Neuron (in vitro differentiated cells): ENCODE data around the gene FBXO39.
"Not testable (repeated sequence)": the region's sequence is repeated elsewhere in the genome, so short reads cannot be mapped to it uniquely, and the experiment has no call there.

Experiments used
- H2AFZ ChIP-seq: one replicate; pipeline ENCODE4 v1.6.1; 2013; ENCODE audit warnings: low read depth, mild to moderate bottlenecking, inconsistent platforms, low read length, moderate library complexity
- H3K27me3 ChIP-seq: one replicate; pipeline ENCODE4 v1.6.1; 2013; ENCODE audit warnings: low read length; ENCODE audit not compliant: insufficient read depth
- H3K36me3 ChIP-seq: one replicate; pipeline ENCODE4 v1.6.1; 2013; ENCODE audit warnings: low read length; ENCODE audit not compliant: insufficient read depth
- H3K4me1 ChIP-seq: one replicate; pipeline ENCODE4 v1.6.1; 2013; ENCODE audit warnings: low read length; ENCODE audit not compliant: insufficient read depth
- H3K4me3 ChIP-seq: 2 replicates; pipeline ENCODE4 v1.5.1; 2013; ENCODE audit warnings: mild to moderate bottlenecking, low read length, moderate library complexity
- H3K9me3 ChIP-seq: one replicate; pipeline ENCODE4 v1.6.1; 2013; ENCODE audit warnings: low read length

The FBXO39 gene

DNA sequence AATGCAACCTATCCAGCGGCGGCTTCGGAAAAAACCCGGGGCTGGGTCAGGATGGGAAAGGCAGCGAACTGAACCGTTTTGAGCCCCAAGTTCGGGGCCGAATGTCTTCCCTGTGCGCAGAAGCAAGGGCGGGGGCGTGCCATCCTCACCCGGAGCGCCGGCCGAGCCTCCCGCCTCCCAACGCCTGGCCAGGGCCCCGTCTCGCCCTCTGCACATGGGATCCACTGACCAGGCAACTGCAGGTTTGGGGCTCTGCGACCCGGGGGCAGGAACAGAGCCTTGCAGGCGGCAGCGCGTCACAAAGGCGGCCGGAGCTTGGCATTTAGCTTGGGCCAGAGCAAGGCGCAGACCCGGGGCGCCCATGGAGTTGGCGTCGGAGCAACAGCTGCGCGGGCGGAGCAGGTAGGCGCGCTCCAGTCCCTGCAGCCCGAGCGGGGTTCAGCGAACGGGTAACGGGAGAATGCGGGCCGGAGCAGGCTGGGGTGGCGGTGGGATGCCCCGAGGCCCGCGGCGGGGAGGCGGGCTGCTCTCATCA lies at the start of gene FBXO39:
FBXO39 (plus strand) TSS at position 345 of the 535 bp plus-strand sequence. CDS start 3,654 bp downstream, outside the sequence.
- Histone ChIP-seq H3K9me3 (peaks cover 6% of the 10 kb centered on the region), H3K36me3 (no peaks in the 10 kb centered on the region), H2AFZ (no peak within 1 kb of the TSS), H3K27me3 (peaks cover 22% of the 10 kb centered on the region), H3K4me3 (no peak within 1 kb of the TSS), H3K4me1 (no peaks in the 10 kb centered on the region)

DNA sequence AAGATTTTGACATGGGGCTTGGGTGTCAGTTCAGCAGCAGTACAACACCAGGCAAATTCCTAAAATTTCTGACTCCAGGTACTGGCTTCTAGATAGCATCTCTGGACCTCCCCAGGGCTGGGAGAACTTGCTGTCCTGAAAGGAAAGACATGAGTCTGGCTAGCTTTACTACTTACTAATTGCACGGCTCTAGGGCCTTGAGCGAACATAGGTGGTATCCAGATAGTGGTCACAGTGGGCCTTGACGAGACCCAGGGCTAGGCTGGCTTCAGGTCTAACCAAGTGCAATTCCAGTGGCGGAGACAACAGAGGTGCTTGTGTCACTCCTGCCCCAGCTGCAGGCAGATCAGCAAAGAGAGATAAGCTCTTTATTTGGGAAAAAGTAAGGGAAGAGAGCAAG lies 46.5 kb upstream of the FBXO39 start:
- no peak overlapping the region for H3K4me3 ChIP-seq
- H3K4me1 ChIP-seq, result no peaks in the 10 kb centered on the region
- H2AFZ ChIP-seq, result no peak overlapping the region
- no peaks in the 10 kb centered on the region for H3K9me3 ChIP-seq
- peaks cover 5% of the 10 kb centered on the region for H3K27me3 ChIP-seq
- no peaks in the 10 kb centered on the region for H3K36me3 ChIP-seq

DNA sequence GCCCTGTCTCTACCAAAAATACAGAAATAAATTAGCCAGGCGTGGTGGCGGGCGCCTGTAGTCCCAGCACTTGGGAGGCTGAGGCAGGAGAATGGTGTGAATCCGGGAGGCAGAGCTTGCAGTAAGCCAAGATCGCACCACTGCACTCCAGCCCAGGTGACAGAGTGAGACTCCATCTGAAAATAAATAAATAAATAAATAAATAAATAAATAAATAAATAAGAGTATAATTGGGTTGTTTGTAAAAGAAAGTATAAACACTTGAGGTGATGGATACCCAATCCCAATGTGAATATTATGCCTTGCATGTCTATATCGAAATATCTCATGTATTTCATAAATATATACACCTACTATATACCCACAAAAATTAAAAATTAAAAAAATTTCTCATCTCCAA lies 29.4 kb upstream of the FBXO39 start:
- not testable (repeated sequence) for H3K36me3 ChIP-seq, H2AFZ ChIP-seq, H3K4me1 ChIP-seq, H3K27me3 ChIP-seq, H3K4me3 ChIP-seq, H3K9me3 ChIP-seq

DNA sequence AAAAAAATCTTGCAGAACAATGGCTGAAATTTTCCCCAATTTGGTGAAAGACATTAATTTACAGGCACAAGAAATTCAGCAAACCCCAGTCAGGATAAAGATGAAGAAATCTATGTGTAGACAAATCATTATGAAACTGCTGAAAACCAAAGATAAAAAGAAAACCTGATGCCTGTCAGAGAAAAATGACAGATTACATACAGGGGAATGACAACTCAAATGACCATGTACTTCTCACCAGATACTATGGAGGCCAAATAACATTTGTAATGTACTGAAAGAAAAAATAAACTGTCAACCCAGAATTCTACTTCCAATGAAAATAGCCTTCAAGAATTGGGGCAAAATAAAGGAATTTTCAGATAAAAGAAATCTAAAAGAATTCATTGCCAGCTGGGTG lies 27.4 kb upstream of the FBXO39 start:
- Histone ChIP-seq H2AFZ (no peak overlapping the region), H3K36me3 (no peaks in the 10 kb centered on the region), H3K4me3 (no peak overlapping the region), H3K27me3 (no peaks in the 10 kb centered on the region), H3K4me1 (peaks cover 14% of the 10 kb centered on the region), H3K9me3 (no peaks in the 10 kb centered on the region)

DNA sequence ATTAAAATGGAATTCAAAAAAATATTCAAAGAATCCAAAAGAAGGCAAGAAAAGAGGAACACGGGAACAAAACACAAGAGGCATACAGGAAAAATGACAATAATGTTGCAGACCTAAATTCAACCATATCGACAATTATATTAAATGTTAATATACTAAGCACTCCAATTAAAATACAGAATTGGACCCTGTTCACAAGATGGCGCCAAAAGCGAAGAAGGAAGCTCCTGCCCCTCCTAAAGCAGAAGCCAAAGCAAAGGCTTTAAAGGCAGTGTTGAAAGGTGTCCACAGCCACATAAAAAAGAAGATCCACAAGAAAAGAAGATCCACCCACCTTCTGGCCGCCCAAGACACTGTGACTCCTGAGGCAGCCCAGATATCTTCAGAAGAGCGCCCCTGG lies 26.5 kb upstream of the FBXO39 start:
- Histone ChIP-seq H3K9me3 (no peaks in the 10 kb centered on the region), H3K36me3 (no peaks in the 10 kb centered on the region), H3K27me3 (no peaks in the 10 kb centered on the region), H2AFZ (no peak overlapping the region), H3K4me3 (no peak overlapping the region), H3K4me1 (peaks cover 17% of the 10 kb centered on the region)

DNA sequence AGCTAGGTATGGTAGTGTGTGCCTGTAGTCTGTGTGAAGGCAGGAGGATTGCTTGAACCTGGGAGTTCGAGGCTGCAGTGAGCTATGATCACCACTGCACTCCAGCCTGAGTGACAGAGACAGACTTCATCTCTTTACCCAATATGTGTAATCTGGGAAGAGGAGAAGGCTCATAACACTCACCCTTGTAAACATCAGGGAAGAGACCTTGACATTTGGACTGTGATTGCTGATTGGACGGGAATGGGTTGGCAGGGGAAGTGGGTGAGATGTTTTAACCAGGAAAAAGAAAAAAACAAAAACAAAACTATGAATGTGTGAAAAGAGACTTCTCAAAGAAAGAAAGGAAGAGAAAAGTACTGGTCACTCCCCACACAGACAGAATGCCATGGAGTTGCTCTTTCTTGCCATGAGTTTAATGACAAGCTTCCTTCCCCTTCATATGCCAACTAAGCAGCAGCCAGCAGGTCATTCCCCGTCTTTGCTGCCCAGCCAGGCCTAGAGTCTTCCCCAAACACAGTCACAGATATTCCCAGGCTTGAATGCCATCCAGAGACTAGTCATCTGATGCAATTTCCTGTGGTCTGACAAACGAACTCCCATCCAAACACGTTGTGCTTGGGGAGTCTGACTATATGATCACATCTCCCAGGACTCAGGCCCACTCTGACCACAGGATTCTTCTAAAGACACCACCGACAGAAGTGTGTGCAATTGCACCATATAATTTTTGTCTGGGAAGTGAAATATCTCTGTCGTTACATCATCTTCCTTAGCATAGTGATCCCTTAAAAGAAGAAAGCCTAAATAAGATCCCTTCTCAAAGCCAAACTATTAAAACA lies 23.7 kb upstream of the FBXO39 start:
- H3K4me3 ChIP-seq, result peak overlapping the region; percentile 33
- peak overlapping the region; percentile 82 for H2AFZ ChIP-seq
- no peaks in the 10 kb centered on the region for H3K27me3 ChIP-seq
- no peaks in the 10 kb centered on the region for H3K36me3 ChIP-seq
- peaks cover 17% of the 10 kb centered on the region for H3K4me1 ChIP-seq
- H3K9me3 ChIP-seq, result no peaks in the 10 kb centered on the region

DNA sequence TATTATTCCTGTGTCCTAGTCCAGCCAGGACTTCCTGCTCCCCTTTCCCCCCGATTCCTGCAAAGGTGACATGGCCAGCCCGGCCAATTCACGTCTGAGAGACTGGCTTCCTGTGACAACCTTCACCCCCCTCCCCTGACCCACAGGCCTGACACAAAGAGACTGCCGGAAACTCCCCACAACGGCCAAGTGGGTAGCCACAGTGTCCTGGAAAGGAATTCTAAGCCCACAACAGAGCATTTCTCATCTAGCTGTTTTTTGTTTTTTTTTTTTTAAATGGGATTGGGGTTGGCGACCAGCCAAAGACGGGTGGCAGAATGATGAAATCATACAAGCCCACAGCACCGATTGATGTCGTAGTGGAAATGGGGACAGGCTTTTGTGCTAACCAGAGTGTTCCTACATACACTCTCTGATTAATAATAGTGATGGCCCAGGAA lies 23.0 kb upstream of the FBXO39 start:
- Histone ChIP-seq H3K36me3 (no peaks in the 10 kb centered on the region), H3K9me3 (no peaks in the 10 kb centered on the region), H2AFZ (peak overlapping the region; percentile 82), H3K4me1 (peaks cover 17% of the 10 kb centered on the region), H3K4me3 (peak overlapping the region; percentile 33), H3K27me3 (no peaks in the 10 kb centered on the region)

DNA sequence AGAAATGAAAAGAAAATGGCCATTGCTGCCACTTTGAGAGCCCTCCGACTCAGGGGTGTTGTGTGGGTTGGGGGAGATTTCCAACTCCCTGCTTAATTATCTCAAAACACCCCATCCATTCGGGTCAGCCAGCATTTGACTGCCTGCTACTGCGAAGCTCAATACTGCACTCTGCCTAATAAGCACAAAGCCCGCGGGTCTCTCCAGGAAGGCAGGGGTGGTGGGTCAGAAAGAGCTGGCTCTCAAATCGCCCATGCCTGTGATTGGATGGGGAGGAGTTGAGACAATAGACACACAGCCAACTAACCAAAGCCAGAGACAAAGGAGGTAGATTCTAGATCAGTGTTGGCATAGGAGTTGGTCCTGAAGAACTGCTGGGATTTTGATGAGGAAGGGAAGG lies 22.5 kb upstream of the FBXO39 start:
- no peaks in the 10 kb centered on the region for H3K27me3 ChIP-seq
- H3K36me3 ChIP-seq, result no peaks in the 10 kb centered on the region
- peak overlapping the region; percentile 33 for H3K4me3 ChIP-seq
- H3K9me3 ChIP-seq, result no peaks in the 10 kb centered on the region
- H2AFZ ChIP-seq, result peak overlapping the region; percentile 82
- H3K4me1 ChIP-seq, result peaks cover 17% of the 10 kb centered on the region

DNA sequence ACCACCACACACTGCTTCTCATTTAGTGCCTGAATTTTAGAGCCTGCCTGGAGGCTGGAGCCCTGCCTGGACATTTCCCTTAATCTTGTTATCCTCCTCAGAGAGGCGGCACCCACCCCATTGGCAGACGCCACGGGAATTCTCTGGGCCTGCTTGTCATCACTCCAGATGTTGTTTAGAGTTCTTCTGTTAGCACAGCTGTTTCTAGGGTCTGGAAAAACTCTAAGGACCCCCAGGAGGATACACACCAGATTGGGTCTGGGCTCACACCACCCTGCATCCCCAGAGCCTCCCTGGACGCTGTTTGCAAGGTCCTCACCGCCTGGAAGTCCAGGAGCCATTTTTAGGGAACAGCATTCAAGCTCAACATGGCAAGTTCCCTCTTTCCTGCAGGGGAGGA lies 20.7 kb upstream of the FBXO39 start:
- Histone ChIP-seq H3K4me3 (no peak overlapping the region), H3K9me3 (no peaks in the 10 kb centered on the region), H2AFZ (no peak overlapping the region), H3K36me3 (no peaks in the 10 kb centered on the region), H3K27me3 (no peaks in the 10 kb centered on the region), H3K4me1 (peaks cover 17% of the 10 kb centered on the region)

DNA sequence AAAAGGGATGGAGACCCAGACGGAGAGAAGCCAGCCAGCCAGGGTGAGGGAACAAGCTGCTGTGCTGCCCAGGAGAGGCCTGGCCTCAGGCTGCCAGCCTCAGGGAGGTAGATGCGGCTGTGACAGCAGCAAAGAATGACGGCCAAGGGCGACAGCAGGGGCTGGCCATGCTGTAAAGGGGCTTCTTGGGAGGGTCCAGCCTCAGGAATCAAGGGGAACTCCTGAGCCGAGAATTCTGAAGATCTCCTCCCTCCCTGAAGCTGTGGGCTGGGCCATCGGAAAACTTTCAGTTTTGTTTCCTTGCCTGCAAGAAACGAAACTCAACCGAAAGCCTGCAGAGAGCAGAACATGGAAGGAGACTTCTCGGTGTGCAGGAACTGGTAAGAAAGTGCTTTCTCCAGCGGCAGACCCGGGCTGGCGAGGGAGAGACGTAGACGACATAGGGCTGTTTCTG lies 20.3 kb upstream of the FBXO39 start, which contains the start of gene XAF1:
XAF1 (plus strand) TSS at position 316 of the 454 bp plus-strand sequence; CDS start at position 349, 33 bp downstream.
- H3K27me3 ChIP-seq, result no peaks in the 10 kb centered on the region
- no peak within 1 kb of the TSS for H2AFZ ChIP-seq
- H3K4me1 ChIP-seq, result peaks cover 17% of the 10 kb centered on the region
- no peak within 1 kb of the TSS for H3K4me3 ChIP-seq
- no peaks in the 10 kb centered on the region for H3K36me3 ChIP-seq
- H3K9me3 ChIP-seq, result no peaks in the 10 kb centered on the region

DNA sequence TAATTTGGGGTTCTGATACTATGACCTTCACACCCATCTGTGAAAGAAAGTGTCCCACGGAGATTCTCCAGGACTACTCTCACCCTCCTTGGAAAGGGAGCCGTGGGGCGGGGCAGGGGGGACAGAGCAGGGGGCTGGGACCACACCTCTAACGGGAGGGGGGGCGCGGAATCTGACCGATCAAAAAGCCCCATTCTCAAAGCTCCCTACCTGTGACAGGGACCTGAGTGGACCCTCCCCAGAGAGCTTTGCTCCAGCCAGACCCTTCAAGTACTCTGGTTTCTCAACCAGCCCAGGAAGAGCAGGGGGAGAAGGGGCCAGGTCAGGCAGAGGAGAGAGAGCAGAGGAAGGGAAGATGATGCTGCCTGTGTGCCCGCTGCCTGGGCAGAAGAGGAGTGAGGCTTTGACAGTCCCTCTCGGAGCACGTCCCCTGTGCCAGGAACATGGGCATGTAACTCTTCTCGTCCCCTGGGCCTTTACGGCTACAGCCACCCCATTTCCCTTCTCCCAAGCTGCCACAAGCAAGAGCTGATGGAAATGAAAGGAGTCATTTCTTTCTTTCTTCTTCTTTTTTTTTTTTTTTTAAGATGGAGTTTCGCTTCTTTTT lies 19.5 kb upstream of the FBXO39 start:
- Histone ChIP-seq H3K36me3 (no peaks in the 10 kb centered on the region), H2AFZ (no peak overlapping the region), H3K27me3 (no peaks in the 10 kb centered on the region), H3K4me1 (peaks cover 19% of the 10 kb centered on the region), H3K4me3 (no peak overlapping the region), H3K9me3 (no peaks in the 10 kb centered on the region)

DNA sequence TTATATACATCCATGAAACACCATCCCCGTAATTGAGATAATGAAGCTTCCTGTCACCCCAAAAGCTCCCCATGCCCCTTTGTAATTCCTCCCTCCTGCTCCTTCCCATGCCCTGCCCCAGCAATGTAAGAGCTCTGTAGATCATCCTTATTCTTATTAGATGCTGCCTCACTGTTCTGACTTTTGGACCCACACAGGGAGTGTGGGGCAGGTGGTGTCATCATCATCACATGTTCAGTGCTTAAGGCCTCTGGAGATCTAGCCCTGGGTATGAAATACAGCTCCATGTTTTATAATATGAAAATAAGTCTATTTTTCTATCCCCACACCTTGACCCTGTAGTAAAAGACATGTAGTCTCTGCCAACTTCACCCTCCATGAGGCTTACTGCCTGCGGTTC lies 18.3 kb upstream of the FBXO39 start:
- Histone ChIP-seq H3K36me3 (no peaks in the 10 kb centered on the region), H2AFZ (no peak overlapping the region), H3K9me3 (no peaks in the 10 kb centered on the region), H3K27me3 (no peaks in the 10 kb centered on the region), H3K4me3 (no peak overlapping the region), H3K4me1 (peaks cover 18% of the 10 kb centered on the region)

DNA sequence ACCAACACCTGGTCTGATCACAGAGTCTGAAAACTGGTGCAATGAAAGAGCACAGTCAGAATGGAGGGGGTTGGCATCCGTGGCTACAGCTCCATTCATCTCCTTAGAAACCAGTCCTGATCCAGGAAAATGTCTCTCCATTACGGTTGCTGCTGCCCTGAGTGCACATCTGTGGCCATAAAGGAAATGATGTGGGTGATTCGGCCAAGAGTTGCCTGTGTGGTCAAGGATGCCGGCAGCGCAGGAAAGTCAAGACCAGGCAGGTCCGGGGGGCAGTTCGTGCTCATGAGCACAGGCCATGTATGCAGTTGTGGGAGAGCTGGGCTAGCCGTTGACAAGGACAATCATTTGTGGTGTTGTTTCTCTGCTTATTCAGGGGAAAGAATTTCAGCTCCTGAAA lies 14.2 kb upstream of the FBXO39 start:
- H3K9me3 ChIP-seq, result no peaks in the 10 kb centered on the region
- H2AFZ ChIP-seq, result peak overlapping the region; percentile 8
- no peaks in the 10 kb centered on the region for H3K36me3 ChIP-seq
- no peak overlapping the region for H3K4me3 ChIP-seq
- peaks cover 7% of the 10 kb centered on the region for H3K4me1 ChIP-seq
- H3K27me3 ChIP-seq, result no peaks in the 10 kb centered on the region
